Measurements from ENCODE around the gene SNRNP48.

DNA sequence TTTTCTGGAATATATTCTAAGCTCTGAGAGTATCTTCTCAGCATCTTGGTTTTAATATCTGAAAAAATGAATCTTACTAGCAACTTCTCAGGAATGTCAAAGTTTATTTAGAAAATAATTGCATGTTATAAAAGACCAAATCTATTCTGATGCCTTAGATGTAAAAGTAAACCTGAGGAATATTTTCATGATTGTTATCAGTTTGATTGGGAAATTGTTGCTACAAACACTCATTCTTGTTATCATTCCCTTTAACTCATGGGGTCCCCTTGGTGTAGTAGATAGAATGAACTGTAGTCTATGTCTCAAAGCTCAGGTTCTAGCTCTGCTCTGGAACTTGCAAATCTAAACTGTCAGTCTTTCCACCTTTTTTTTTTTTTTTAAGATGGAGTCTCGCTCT, 50.0 kb downstream of the SNRNP48 start:
- TF ChIP-seq ZNF24 (tag by site-specific recombination; IDR thresholded peaks at IDR 0.05) (no peak), ZNF121 (tag by site-specific recombination; IDR thresholded peaks at IDR 0.05) (no peak), ZNF350 (tag by site-specific recombination; IDR thresholded peaks at IDR 0.05) (no peak)
- TF ChIP-seq, protein P1, sequence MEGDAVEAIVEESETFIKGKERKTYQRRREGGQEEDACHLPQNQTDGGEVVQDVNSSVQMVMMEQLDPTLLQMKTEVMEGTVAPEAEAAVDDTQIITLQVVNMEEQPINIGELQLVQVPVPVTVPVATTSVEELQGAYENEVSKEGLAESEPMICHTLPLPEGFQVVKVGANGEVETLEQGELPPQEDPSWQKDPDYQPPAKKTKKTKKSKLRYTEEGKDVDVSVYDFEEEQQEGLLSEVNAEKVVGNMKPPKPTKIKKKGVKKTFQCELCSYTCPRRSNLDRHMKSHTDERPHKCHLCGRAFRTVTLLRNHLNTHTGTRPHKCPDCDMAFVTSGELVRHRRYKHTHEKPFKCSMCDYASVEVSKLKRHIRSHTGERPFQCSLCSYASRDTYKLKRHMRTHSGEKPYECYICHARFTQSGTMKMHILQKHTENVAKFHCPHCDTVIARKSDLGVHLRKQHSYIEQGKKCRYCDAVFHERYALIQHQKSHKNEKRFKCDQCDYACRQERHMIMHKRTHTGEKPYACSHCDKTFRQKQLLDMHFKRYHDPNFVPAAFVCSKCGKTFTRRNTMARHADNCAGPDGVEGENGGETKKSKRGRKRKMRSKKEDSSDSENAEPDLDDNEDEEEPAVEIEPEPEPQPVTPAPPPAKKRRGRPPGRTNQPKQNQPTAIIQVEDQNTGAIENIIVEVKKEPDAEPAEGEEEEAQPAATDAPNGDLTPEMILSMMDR (tag by site-specific recombination; IDR thresholded peaks at IDR 0.05) = no peak
